ENCODE data around the gene LPIN1.

DNA sequence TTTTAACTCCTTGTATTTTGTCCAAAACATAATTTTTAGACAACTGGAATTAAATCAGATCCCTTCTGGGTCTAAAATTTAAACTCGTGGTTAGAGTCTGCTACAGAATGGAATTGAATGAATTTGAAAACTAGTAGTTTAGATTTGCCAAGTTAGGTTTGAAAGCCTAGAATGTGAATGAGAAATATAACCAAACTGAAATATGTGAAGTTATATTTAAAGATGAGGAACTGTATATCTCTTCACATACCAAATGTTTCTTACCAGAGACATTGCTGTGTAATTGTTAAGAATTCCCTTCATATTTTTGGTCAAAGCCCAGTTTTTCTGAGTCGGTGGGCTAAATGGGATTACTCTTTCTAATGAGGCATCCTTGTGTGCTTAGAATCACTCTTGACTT, 74.2 kb downstream of the LPIN1 start:
- TF ChIP-seq POLR2A (IDR thresholded peaks at IDR 0.05; ENCODE audit: low read length) (no peak), GATA1 (IDR thresholded peaks at IDR 0.05; ENCODE audit: low read depth, low read length) (no peak)
